ENCODE data around the gene MIOS. TPM values are rescaled to one million over a fixed set of nuclear protein-coding genes. Genes with fewer than 3 reads are reported as not detected.

Gene MIOS
- total and polyA plus RNA-seq, 4 donors: 6.3 to 23.2 (median 19.5) TPM

- no peaks in the 10 kb centered on the region for H3K27me3 ChIP-seq (ENCODE audit: control insufficient read depth in 1 of 2, insufficient read depth in 2 of 2, low read length in 1 of 2)
- no peaks in the 10 kb centered on the region for H3K4me1 ChIP-seq (ENCODE audit: control insufficient read depth in 1 of 2, insufficient read depth in 2 of 2, low read length in 2 of 2)
- no peak overlapping the region for H3K27ac ChIP-seq (ENCODE audit: low read depth in 1 of 2, low read length in 2 of 2)
- DNase-seq (no peak), ATAC-seq (ENCODE audit: low FRiP score) (no peak)
- H3K36me3 ChIP-seq (ENCODE audit: control insufficient read depth in 1 of 2, insufficient read depth in 2 of 2, low read length in 1 of 2): no peaks in the 10 kb centered on the region
- intact Hi-C loops (cut with DNase I): no loop called here
- H3K4me3 ChIP-seq (ENCODE audit: low read length in 2 of 2): no peak overlapping the region
- no peaks in the 10 kb centered on the region for H3K9me3 ChIP-seq (ENCODE audit: control insufficient read depth, low read length)
- WGBS, 2 donors: 88 to 94% methylated on average over 3 of the region's 3 CpGs
Observed at GRCh38 chr7:7527047-7527446, 39.6 kb upstream of the MIOS start.

GRCh38 chr7:7529328-7529727 is 37.4 kb upstream of the MIOS start:
- no peak for ATAC-seq (ENCODE audit: low FRiP score)
- Histone ChIP-seq H3K27me3 (ENCODE audit: control insufficient read depth in 1 of 2, insufficient read depth in 2 of 2, low read length in 1 of 2) (no peaks in the 10 kb centered on the region), H3K4me3 (ENCODE audit: low read length in 2 of 2) (no peak overlapping the region), H3K36me3 (ENCODE audit: control insufficient read depth in 1 of 2, insufficient read depth in 2 of 2, low read length in 1 of 2) (no peaks in the 10 kb centered on the region), H3K27ac (ENCODE audit: low read depth in 1 of 2, low read length in 2 of 2) (no peak overlapping the region), H3K9me3 (ENCODE audit: control insufficient read depth, low read length) (no peaks in the 10 kb centered on the region), H3K4me1 (ENCODE audit: control insufficient read depth in 1 of 2, insufficient read depth in 2 of 2, low read length in 2 of 2) (no peaks in the 10 kb centered on the region)
- no peak for DNase-seq
- intact Hi-C loops (cut with DNase I): no loop called here
- WGBS, 2 donors: 74 to 76% methylated on average over 4 of the region's 4 CpGs

- Histone ChIP-seq H3K4me1 (ENCODE audit: control insufficient read depth in 1 of 2, insufficient read depth in 2 of 2, low read length in 2 of 2) (no peaks in the 10 kb centered on the region), H3K36me3 (ENCODE audit: control insufficient read depth in 1 of 2, insufficient read depth in 2 of 2, low read length in 1 of 2) (no peaks in the 10 kb centered on the region), H3K27me3 (ENCODE audit: control insufficient read depth in 1 of 2, insufficient read depth in 2 of 2, low read length in 1 of 2) (no peaks in the 10 kb centered on the region), H3K9me3 (ENCODE audit: control insufficient read depth, low read length) (no peaks in the 10 kb centered on the region), H3K27ac (ENCODE audit: low read depth in 1 of 2, low read length in 2 of 2) (no peak overlapping the region), H3K4me3 (ENCODE audit: low read length in 2 of 2) (no peak overlapping the region)
- ATAC-seq (ENCODE audit: low FRiP score) (no peak), DNase-seq (no peak)
- intact Hi-C loops (cut with DNase I): no loop called here
- 64 to 67% methylated on average over 3 of the region's 3 CpGs for WGBS, 2 donors
Observed at GRCh38 chr7:7533831-7534430, 32.8 kb upstream of the MIOS start.

- no peak within 1 kb of the TSS for H3K27ac ChIP-seq (ENCODE audit: low read depth in 1 of 2, low read length in 2 of 2)
- no peaks in the 10 kb centered on the region for H3K27me3 ChIP-seq (ENCODE audit: control insufficient read depth in 1 of 2, insufficient read depth in 2 of 2, low read length in 1 of 2)
- H3K4me1 ChIP-seq (ENCODE audit: control insufficient read depth in 1 of 2, insufficient read depth in 2 of 2, low read length in 2 of 2): no peaks in the 10 kb centered on the region
- no peak within 1 kb of the TSS for H3K4me3 ChIP-seq (ENCODE audit: low read length in 2 of 2)
- intact Hi-C loops (cut with DNase I): no loop called here
- H3K9me3 ChIP-seq (ENCODE audit: control insufficient read depth, low read length): no peaks in the 10 kb centered on the region
- ATAC-seq (ENCODE audit: low FRiP score) (no peak), DNase-seq (no peak)
- WGBS, 2 donors: 7 to 8% methylated on average over 1 of the region's 1 CpG
- H3K36me3 ChIP-seq (ENCODE audit: control insufficient read depth in 1 of 2, insufficient read depth in 2 of 2, low read length in 1 of 2): no peaks in the 10 kb centered on the region
Observed at GRCh38 chr7:7535691-7536090, 31.0 kb upstream of the MIOS start, which contains the start of gene COL28A1. TSS of gene COL28A1 (minus strand) at chr7:7535873. CDS start at chr7:7532875, 2,998 bp downstream.

GRCh38 chr7:7536396-7537019 is 30.2 kb upstream of the MIOS start:
- no peak for DNase-seq
- Histone ChIP-seq H3K4me1 (ENCODE audit: control insufficient read depth in 1 of 2, insufficient read depth in 2 of 2, low read length in 2 of 2) (no peaks in the 10 kb centered on the region), H3K9me3 (ENCODE audit: control insufficient read depth, low read length) (no peaks in the 10 kb centered on the region), H3K27me3 (ENCODE audit: control insufficient read depth in 1 of 2, insufficient read depth in 2 of 2, low read length in 1 of 2) (no peaks in the 10 kb centered on the region), H3K27ac (ENCODE audit: low read depth in 1 of 2, low read length in 2 of 2) (no peak overlapping the region), H3K4me3 (ENCODE audit: low read length in 2 of 2) (no peak overlapping the region), H3K36me3 (ENCODE audit: control insufficient read depth in 1 of 2, insufficient read depth in 2 of 2, low read length in 1 of 2) (no peaks in the 10 kb centered on the region)
- ATAC-seq (ENCODE audit: low FRiP score): no peak
- 85 to 90% methylated on average over 5 of the region's 5 CpGs for WGBS, 2 donors
- intact Hi-C loops (cut with DNase I): no loop called here

- intact Hi-C loops (cut with DNase I): no loop called here
Observed at GRCh38 chr7:7537711-7538110, 29.0 kb upstream of the MIOS start.

GRCh38 chr7:7539152-7539551 is 27.5 kb upstream of the MIOS start:
- Histone ChIP-seq H3K27me3 (ENCODE audit: control insufficient read depth in 1 of 2, insufficient read depth in 2 of 2, low read length in 1 of 2) (no peaks in the 10 kb centered on the region), H3K4me3 (ENCODE audit: low read length in 2 of 2) (no peak overlapping the region), H3K4me1 (ENCODE audit: control insufficient read depth in 1 of 2, insufficient read depth in 2 of 2, low read length in 2 of 2) (no peaks in the 10 kb centered on the region), H3K36me3 (ENCODE audit: control insufficient read depth in 1 of 2, insufficient read depth in 2 of 2, low read length in 1 of 2) (no peaks in the 10 kb centered on the region), H3K9me3 (ENCODE audit: control insufficient read depth, low read length) (no peaks in the 10 kb centered on the region), H3K27ac (ENCODE audit: low read depth in 1 of 2, low read length in 2 of 2) (no peak overlapping the region)
- no peak for ATAC-seq (ENCODE audit: low FRiP score)
- intact Hi-C loops (cut with DNase I): no loop called here
- DNase-seq: no peak
- WGBS, 2 donors: 58 to 70% methylated on average over 4 of the region's 4 CpGs

More at GRCh38 chr7:7537711-7538110, 29.0 kb upstream of the MIOS start:
- Histone ChIP-seq H3K36me3 (ENCODE audit: control insufficient read depth in 1 of 2, insufficient read depth in 2 of 2, low read length in 1 of 2) (no peaks in the 10 kb centered on the region), H3K27ac (ENCODE audit: low read depth in 1 of 2, low read length in 2 of 2) (no peak overlapping the region), H3K4me1 (ENCODE audit: control insufficient read depth in 1 of 2, insufficient read depth in 2 of 2, low read length in 2 of 2) (no peaks in the 10 kb centered on the region), H3K27me3 (ENCODE audit: control insufficient read depth in 1 of 2, insufficient read depth in 2 of 2, low read length in 1 of 2) (no peaks in the 10 kb centered on the region), H3K9me3 (ENCODE audit: control insufficient read depth, low read length) (no peaks in the 10 kb centered on the region), H3K4me3 (ENCODE audit: low read length in 2 of 2) (no peak overlapping the region)
- DNase-seq: no peak
- WGBS, 2 donors: 87 to 90% methylated on average over 2 of the region's 2 CpGs
- no peak for ATAC-seq (ENCODE audit: low FRiP score)

- DNase-seq: no peak
- no peaks in the 10 kb centered on the region for H3K27me3 ChIP-seq (ENCODE audit: control insufficient read depth in 1 of 2, insufficient read depth in 2 of 2, low read length in 1 of 2)
- WGBS, 2 donors: 85 to 86% methylated on average over 4 of the region's 4 CpGs
- intact Hi-C loops (cut with DNase I): loop anchor here (5.0 kb wide), 1 partner anchor 437 kb away; no protein-coding TSS in a partner anchor
- no peaks in the 10 kb centered on the region for H3K36me3 ChIP-seq (ENCODE audit: control insufficient read depth in 1 of 2, insufficient read depth in 2 of 2, low read length in 1 of 2)
- no peak for ATAC-seq (ENCODE audit: low FRiP score)
- H3K9me3 ChIP-seq (ENCODE audit: control insufficient read depth, low read length): no peaks in the 10 kb centered on the region
- H3K4me3 ChIP-seq (ENCODE audit: low read length in 2 of 2): no peak overlapping the region
- H3K27ac ChIP-seq (ENCODE audit: low read depth in 1 of 2, low read length in 2 of 2): no peak overlapping the region
- no peaks in the 10 kb centered on the region for H3K4me1 ChIP-seq (ENCODE audit: control insufficient read depth in 1 of 2, insufficient read depth in 2 of 2, low read length in 2 of 2)
Observed at GRCh38 chr7:7539711-7540110, 27.0 kb upstream of the MIOS start.

GRCh38 chr7:7542251-7542835 is 24.3 kb upstream of the MIOS start:
- H3K27ac ChIP-seq (ENCODE audit: low read depth in 1 of 2, low read length in 2 of 2): no peak overlapping the region
- WGBS, 2 donors: 62 to 69% methylated on average over 4 of the region's 4 CpGs
- H3K27me3 ChIP-seq (ENCODE audit: control insufficient read depth in 1 of 2, insufficient read depth in 2 of 2, low read length in 1 of 2): no peaks in the 10 kb centered on the region
- no peaks in the 10 kb centered on the region for H3K4me1 ChIP-seq (ENCODE audit: control insufficient read depth in 1 of 2, insufficient read depth in 2 of 2, low read length in 2 of 2)
- ATAC-seq (ENCODE audit: low FRiP score) (no peak), DNase-seq (no peak)
- no peaks in the 10 kb centered on the region for H3K36me3 ChIP-seq (ENCODE audit: control insufficient read depth in 1 of 2, insufficient read depth in 2 of 2, low read length in 1 of 2)
- no peaks in the 10 kb centered on the region for H3K9me3 ChIP-seq (ENCODE audit: control insufficient read depth, low read length)
- intact Hi-C loops (cut with DNase I): loop anchor here (5.0 kb wide), 1 partner anchor 440 kb away; no protein-coding TSS in a partner anchor
- no peak overlapping the region for H3K4me3 ChIP-seq (ENCODE audit: low read length in 2 of 2)
